Neutrophil (primary cell): ENCODE results near the gene TBCD.
"Not testable (repeated sequence)": the region's sequence is repeated elsewhere in the genome, so short reads cannot be mapped to it uniquely, and the experiment has no call there.

Experiments
- H3K27ac ChIP-seq: fragments of 200-600 bp; sonication (generic); 2 replicates; pipeline ENCODE4 v1.5.1; 2016; ENCODE audit warnings: mild to moderate bottlenecking, moderate library complexity
- H3K27me3 ChIP-seq: fragments of 200-600 bp; sonication (generic); 2 replicates; pipeline ENCODE4 v1.6.0; 2016; ENCODE audit warnings: mild to moderate bottlenecking
- H3K36me3 ChIP-seq: fragments of 200-600 bp; sonication (generic); 2 replicates; pipeline ENCODE4 v1.5.1; 2017
- H3K4me1 ChIP-seq, 2 experiments: fragments of 200-600 bp in 1 of 2; sonication (generic) in 1 of 2; 1 replicate in 1 of 2; 2 replicates in 1 of 2; pipeline versions ENCODE4 v1.5.1 to v1.6.1; 2013 to 2016; ENCODE audit warnings: low read depth in 1 of 2, low read length in 1 of 2, mild to moderate bottlenecking in 1 of 2, moderate library complexity in 1 of 2; ENCODE audit not compliant: control insufficient read depth in 1 of 2, insufficient read depth in 1 of 2
- H3K4me3 ChIP-seq, 2 experiments: fragments of 200-600 bp in 1 of 2; sonication (generic) in 1 of 2; 1 replicate in 1 of 2; 2 replicates in 1 of 2; pipeline ENCODE4 v1.5.1; 2013 to 2016; ENCODE audit warnings: low read depth in 1 of 2, low read length in 1 of 2, mild to moderate bottlenecking in 1 of 2, moderate library complexity in 1 of 2
- H3K9me3 ChIP-seq: fragments of 200-600 bp; sonication (generic); 2 replicates; pipeline ENCODE4 v1.5.1; 2016
- CTCF ChIP-seq: fragments of 200-600 bp; sonication (generic); IDR thresholded peaks from 2 replicates; pipeline ENCODE4 v1.5.1; 2016; ENCODE audit warnings: antibody characterized with exemption

The TBCD gene

GRCh38 chr17:82772026-82772425, 20.2 kb downstream of the TBCD start:
- peaks cover 21% of the 10 kb centered on the region for H3K36me3 ChIP-seq
- no peak overlapping the region for H3K4me3 ChIP-seq
- no peak overlapping the region for H3K27ac ChIP-seq
- peaks cover 0 to 3% of the 10 kb centered on the region in 2 experiments for H3K4me1 ChIP-seq
- H3K27me3 ChIP-seq, result no peaks in the 10 kb centered on the region
- H3K9me3 ChIP-seq, result no peaks in the 10 kb centered on the region
- TF ChIP-seq CTCF, result no peak

- not testable (repeated sequence) for H3K4me1 ChIP-seq, H3K36me3 ChIP-seq, H3K9me3 ChIP-seq, H3K27ac ChIP-seq, H3K4me3 ChIP-seq, H3K27me3 ChIP-seq
Observed at GRCh38 chr17:82774456-82774855, 22.6 kb downstream of the TBCD start.

- Histone ChIP-seq H3K9me3 (no peaks in the 10 kb centered on the region), H3K4me3 (no peak overlapping the region), H3K36me3 (peaks cover 8% of the 10 kb centered on the region), H3K27me3 (no peaks in the 10 kb centered on the region), H3K4me1 (peaks cover 0 to 3% of the 10 kb centered on the region in 2 experiments), H3K27ac (no peak overlapping the region)
- TF ChIP-seq CTCF, result peak; percentile 57
Observed at GRCh38 chr17:82775001-82775823, 23.3 kb downstream of the TBCD start.

- peaks cover 8% of the 10 kb centered on the region for H3K36me3 ChIP-seq
- H3K9me3 ChIP-seq, result no peaks in the 10 kb centered on the region
- peaks cover 0 to 3% of the 10 kb centered on the region in 2 experiments for H3K4me1 ChIP-seq
- H3K27ac ChIP-seq, result no peak overlapping the region
- H3K27me3 ChIP-seq, result no peaks in the 10 kb centered on the region
- H3K4me3 ChIP-seq, result no peak overlapping the region
- no peak for TF ChIP-seq CTCF
Observed at GRCh38 chr17:82776454-82776853, 24.6 kb downstream of the TBCD start.

- not testable (repeated sequence) for H3K27me3 ChIP-seq, H3K9me3 ChIP-seq, H3K27ac ChIP-seq, H3K36me3 ChIP-seq, H3K4me3 ChIP-seq
- H3K4me1 ChIP-seq, result peaks cover 11 to 17% of the 10 kb centered on the region in 2 experiments
Observed at GRCh38 chr17:82777778-82778375, 26.0 kb downstream of the TBCD start.

- Histone ChIP-seq H3K27ac (no peak overlapping the region), H3K27me3 (no peaks in the 10 kb centered on the region), H3K9me3 (no peaks in the 10 kb centered on the region), H3K4me1 (peaks cover 11 to 20% of the 10 kb centered on the region in 2 experiments), H3K36me3 (no peaks in the 10 kb centered on the region), H3K4me3 (no peak overlapping the region)
- TF ChIP-seq CTCF, result no peak
Observed at GRCh38 chr17:82779541-82779940, 27.7 kb downstream of the TBCD start.
